Skin epidermis (tissue), 12 donors: Measurements from ENCODE around the gene UBN1.
A peak's percentile ranks its signal among the peaks of the same experiment; 100 is the strongest.
"Not testable (repeated sequence)": the region's sequence is repeated elsewhere in the genome, so short reads cannot be mapped to it uniquely, and the experiment has no call there.

ENCODE experiments used
- H3K27ac ChIP-seq, 21 experiments: fragments of 200-600 bp; sonication (generic) in 11 of 21; one replicate each; pipeline ENCODE4 v1.5.0; 2020; ENCODE audit warnings: mild to moderate bottlenecking in 3 of 21, inconsistent platforms in 2 of 21, moderate library complexity in 2 of 21
- H3K4me3 ChIP-seq, 7 experiments: fragments of 200-600 bp; sonication (generic) in 2 of 7; one replicate each; pipeline ENCODE4 v1.5.0; 2020; ENCODE audit warnings: inconsistent platforms in 2 of 7, mild to moderate bottlenecking in 2 of 7, moderate library complexity in 1 of 7

The UBN1 gene

DNA sequence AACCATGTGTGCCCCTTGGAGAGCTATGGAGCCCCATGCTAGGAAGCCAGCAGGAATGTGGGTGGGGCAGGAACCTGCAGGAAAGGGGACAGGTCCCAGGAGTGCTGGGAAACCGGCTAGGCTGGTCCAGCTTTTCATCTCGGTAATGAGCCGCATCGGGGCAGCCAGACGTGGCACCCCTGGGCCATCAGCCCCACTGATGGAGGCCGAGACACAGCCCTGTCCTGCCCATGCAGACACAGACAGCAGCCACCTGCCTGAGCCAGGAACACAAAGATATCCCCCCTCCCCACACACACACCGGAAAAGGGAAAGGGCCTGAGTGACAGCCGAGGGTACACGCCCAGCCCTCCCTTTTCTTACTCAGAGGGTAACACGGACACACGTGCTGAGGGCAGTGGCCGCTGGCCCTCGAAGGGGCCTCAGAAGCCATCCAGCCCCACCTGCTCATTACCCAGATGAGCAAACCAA lies 71.5 kb downstream of the UBN1 start:
- Histone ChIP-seq H3K27ac (peak overlapping the region in 13 of 21 experiments; percentile 18 to 63 (median 42)), H3K4me3 (no peak overlapping the region)

DNA sequence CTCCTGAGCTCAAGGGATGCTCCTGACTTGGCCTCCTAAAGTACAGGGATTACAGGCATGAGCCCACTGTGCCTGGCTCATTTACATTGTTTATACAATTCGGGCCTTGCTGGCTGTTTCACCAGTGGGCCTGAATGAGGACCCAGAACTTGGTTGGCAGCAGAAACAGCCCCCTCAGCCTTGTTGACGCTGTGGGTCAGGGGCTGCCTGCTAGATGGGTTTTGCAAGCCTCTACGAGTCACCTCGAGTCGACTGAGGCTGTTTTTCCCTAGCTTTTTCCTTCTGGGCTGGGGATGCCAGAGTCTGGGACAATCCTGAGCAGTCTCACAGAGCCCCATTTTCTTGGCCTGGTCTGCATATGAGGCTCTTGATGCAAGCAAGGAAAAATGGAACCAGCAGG lies 73.5 kb downstream of the UBN1 start:
- Histone ChIP-seq H3K27ac (peak overlapping the region in 6 of 21 experiments; percentile 6 to 54 (median 28)), H3K4me3 (no peak overlapping the region)

DNA sequence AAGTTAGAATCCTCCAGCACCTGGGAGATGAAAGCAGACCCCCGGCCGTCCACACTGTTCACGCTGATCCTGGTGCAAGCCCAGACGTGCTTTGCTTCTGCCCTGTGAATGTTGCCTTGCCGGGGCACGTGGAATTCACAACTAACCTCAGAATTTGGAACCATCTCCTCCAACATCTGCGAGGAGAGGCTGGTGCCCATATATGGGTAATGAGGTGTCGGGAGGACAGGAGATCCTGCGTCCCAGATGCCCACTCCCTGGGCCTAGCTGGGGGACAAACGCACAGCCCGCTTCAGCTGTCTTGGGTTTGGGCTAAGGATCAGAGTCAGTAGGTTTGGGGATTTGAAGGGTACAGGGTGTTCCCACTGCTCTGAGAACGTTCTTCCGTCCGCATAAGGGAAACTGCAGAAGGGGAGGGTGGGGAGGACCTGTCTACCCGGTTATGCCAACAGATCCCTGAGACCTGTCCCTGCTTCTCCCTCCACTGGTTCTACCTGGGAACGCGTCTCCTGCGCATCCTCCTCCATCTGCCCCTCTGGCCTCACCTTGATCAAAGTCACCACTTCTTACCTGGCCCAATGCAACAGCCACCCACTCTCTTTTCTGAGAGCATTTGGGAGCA lies 75.6 kb downstream of the UBN1 start:
- peak overlapping the region in 17 of 21 experiments; percentile 5 to 80 (median 57) for H3K27ac ChIP-seq

DNA sequence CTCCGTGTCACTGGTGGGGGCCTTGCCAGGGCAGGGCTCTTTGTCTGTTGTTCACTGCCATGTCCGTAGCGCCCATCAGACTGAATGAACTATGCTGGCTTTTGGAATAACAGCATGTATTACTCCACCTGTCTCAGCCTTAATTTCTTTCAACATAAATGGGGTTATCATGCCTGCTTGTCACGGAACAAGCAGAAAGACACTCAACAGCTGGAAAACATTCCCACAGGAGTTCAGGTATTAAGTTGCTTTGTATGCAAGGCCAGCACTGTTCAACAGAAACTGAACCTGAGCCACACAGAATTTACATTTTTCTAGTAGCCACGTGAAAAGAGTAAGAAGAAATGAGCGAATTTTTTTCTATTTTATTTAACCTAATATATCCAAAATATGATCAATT lies 76.6 kb downstream of the UBN1 start:
- Histone ChIP-seq H3K27ac (peak overlapping the region in 9 of 21 experiments; percentile 16 to 80 (median 58)), H3K4me3 (no peak overlapping the region)

More for the DNA sequence above, 75.6 kb downstream of the UBN1 start:
- H3K4me3 ChIP-seq, result no peak overlapping the region

DNA sequence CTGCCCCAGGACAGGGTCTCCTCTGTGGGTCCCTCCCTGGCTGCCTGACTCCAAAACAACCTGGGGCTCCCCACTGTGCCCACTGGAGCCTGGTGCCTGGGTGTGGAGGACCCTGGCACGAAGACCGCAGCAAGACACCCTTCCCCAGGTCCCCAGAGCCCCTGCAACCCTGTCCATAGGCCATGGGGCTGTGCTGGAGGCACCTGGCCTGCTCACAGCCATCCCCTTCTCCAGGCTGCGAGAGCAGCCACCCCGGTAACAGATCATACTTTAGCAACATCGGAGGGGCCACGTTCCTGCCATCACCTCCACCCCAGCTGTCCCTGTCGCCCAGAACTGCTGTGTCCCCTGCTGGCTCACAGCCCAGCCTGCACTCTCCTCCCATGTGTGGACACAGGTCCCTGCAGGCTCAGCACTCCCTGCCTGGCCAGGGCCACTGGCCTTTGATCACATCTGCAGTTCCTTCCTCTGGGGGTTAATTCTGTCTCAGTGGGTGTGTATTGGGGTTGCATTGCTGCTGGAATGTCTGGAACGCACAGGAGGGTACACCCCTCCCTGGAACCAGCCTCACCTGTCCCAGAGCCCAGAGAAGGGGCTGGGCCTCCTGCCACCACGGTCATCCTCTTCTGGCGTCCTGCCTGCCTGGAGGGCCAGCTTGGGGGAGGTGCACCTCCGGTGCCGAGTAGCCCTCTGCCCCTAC lies 77.5 kb downstream of the UBN1 start:
- Histone ChIP-seq H3K4me3 (no peak overlapping the region), H3K27ac (peak overlapping the region in 13 of 21 experiments; percentile 6 to 81 (median 39))

DNA sequence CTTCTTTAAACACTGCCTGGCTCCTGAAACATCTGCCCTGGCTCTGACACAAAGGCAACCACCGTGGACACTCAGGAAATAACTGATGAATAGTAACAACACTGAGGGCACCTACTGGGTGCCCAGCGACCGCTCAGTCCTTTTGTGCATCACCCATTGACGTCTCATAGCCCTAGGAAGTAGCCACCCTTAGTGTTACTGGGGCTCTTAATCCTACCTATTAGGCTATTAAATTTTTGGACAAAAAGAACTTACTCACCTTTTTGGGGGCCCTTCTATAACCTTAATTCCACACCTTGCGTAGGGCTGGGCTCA lies 78.0 kb downstream of the UBN1 start:
- peak overlapping the region in 8 of 21 experiments; percentile 2 to 81 (median 28) for H3K27ac ChIP-seq
- no peak overlapping the region for H3K4me3 ChIP-seq

DNA sequence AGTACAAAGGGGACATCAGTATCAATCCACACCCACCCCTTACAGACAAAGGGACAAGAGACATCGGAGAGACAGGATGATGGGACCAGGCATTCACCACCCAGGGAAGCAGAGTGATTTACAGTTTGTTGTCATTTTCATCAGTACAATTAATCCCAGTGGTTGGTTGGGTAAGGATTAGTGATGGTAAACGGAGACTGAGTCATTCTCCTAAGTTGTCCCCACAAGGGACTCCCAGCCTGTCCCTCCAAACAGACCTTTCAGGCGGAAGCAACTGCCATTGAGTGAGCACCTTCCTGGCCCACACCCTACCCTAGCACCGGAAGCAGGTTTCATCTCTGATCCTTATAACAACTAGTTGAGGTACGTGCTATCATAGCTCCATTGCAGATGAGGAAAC lies 78.5 kb downstream of the UBN1 start:
- peak overlapping the region in 6 of 21 experiments; percentile 2 to 81 (median 22) for H3K27ac ChIP-seq
- H3K4me3 ChIP-seq, result no peak overlapping the region

DNA sequence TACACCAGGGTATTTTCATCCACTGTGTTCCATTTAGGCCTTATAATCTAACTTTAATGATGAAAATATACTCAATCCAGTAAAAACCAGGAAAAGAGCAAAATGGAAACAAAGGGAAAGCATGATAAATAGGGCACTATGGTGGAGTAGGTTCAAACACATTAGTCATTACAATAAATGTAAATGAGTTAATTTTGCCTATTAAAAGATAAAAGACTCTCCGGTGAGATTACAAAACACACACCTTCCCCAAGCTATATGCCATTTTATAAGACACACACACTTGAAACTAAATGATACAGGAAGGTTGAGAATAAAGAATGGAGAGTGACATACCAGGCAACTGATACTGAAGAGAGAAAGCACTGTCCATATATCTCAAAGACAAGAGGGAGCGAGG lies 79.6 kb downstream of the UBN1 start:
- no peak overlapping the region for H3K4me3 ChIP-seq
- no peak overlapping the region for H3K27ac ChIP-seq

DNA sequence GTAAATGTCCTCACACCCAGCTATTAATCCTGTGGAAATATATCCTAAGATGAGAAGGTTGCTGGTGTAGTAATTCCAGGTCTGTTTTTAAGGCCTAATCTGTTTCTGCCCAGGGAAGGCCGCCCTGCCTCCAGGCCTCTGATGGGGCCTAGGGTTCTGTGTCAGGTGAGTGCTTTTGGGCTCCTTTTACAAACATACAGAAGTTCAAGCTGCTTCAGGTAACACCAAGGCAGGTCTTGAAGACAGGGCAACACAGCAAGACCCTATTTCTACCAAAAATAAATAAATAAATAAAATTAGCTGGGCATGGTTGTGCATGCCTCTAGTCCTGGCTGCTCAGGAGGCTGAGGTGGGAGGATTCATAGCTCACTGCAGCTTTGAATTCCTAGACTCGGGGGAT lies 80.4 kb downstream of the UBN1 start:
- H3K27ac ChIP-seq, result no peak overlapping the region
- no peak overlapping the region for H3K4me3 ChIP-seq

DNA sequence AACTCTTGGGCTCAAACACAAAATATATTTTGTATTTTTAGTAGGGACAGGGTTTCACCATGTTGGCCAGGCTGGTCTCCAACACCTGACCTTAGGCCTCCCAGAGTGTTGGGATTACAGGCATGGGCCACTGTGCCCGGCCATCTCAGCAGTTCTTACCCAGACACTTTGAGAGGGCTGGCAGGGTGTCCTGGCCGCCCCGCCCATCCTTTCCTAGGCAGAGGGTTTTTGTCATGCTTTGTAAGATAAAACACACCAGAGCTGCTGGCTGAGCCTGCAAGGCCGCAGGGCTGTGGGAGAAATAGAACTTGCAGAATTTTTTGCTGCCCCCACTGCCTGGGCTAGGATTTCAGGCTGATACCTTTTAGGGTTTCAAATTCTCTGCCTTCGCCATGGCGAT lies 80.9 kb downstream of the UBN1 start:
- Histone ChIP-seq H3K27ac (no peak overlapping the region), H3K4me3 (no peak overlapping the region)

DNA sequence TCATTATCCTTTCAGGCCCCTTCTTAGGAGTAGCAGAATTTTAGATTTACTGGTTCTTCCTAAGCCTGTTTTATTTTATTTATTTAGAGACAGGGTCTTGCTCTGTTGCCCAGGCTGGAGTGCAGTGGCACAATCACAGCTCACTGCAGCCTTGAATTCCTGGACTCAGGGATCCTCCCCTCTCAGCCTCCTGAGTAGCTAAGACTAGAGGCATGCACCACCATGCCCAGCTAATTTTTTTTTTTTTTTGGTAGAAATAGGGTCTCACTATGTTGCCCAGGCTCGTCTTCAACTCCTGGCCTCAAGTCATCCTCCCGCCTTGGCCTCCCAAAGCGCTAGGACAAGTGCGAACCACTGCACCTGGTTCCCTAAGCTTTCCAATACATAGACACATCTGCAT lies 82.3 kb downstream of the UBN1 start:
- H3K27ac ChIP-seq, H3K4me3 ChIP-seq: not testable (repeated sequence)

DNA sequence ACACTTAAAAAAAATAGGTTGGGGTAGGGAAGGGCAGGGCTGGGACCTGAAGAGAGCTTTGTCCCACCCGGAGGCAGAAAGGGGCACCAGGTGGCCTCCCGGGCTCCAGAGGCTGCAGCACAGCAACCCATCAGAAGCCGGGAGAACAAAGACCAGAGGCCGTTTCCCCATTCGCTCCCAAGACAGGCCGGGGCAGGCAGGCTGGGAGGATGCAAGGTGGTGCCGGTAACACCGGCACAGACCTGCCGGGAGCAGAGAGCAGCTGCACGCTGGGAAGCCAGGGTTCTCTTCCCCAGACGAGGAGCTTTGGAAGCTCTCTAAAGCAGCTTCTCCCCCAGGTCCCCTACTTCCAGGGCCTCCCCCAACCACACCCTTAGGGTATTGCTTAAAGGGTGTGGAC lies 84.1 kb downstream of the UBN1 start:
- Histone ChIP-seq H3K4me3 (peak overlapping the region in 1 of 7 experiments; percentile 1), H3K27ac (peak overlapping the region in 17 of 21 experiments; percentile 8 to 91 (median 46))
